A172 (cell line): ENCODE data around the gene CDK2AP2. TPM values are rescaled to one million over a fixed set of nuclear protein-coding genes. Genes with fewer than 3 reads are reported as not detected.
A peak's percentile ranks its signal among the peaks of the same experiment; 100 is the strongest.
"Not testable (repeated sequence)": the region's sequence is repeated elsewhere in the genome, so short reads cannot be mapped to it uniquely, and the experiment has no call there.

Experiments
- DNase-seq: peaks from one replicate; pipeline ENCODE4 v3.0.0-alpha.2; 2015; ENCODE audit warnings: low spot score
- total RNA-seq: library from RNA; depleted of rRNA; stranded (reverse); fragments of >200 nt; shearing (Covaris generic); gene quantifications from 2 replicates; pipeline ENCODE4 v1.2.3, GENCODE V29; 2014; rRNA removed

CDK2AP2 gene
- total RNA-seq, result 48.4 and 50.9 TPM in 2 replicates

- DNase-seq, result peak; percentile 98
Observed at GRCh38 chr11:67507864-67508485, at the start of gene CDK2AP2. CDK2AP2 (minus strand) TSS chr11:67508162; CDS start chr11:67508082, 80 bp downstream.

- no peak for DNase-seq
Observed at GRCh38 chr11:67556244-67556643, 48.3 kb upstream of the CDK2AP2 start.

GRCh38 chr11:67551697-67552096, 43.7 kb upstream of the CDK2AP2 start:
- not testable (repeated sequence) for DNase-seq

GRCh38 chr11:67551127-67551526, 43.2 kb upstream of the CDK2AP2 start:
- DNase-seq, result no peak

- DNase-seq, result no peak
Observed at GRCh38 chr11:67548555-67549110, 40.7 kb upstream of the CDK2AP2 start.

GRCh38 chr11:67548112-67548511, 40.1 kb upstream of the CDK2AP2 start:
- not testable (repeated sequence) for DNase-seq

GRCh38 chr11:67545280-67545679, 37.3 kb upstream of the CDK2AP2 start:
- DNase-seq, result no peak

GRCh38 chr11:67544616-67545242, 36.8 kb upstream of the CDK2AP2 start:
- peak; percentile 69 for DNase-seq

- DNase-seq, result no peak
Observed at GRCh38 chr11:67543585-67543984, 35.6 kb upstream of the CDK2AP2 start.

- no peak for DNase-seq
Observed at GRCh38 chr11:67542971-67543370, 35.0 kb upstream of the CDK2AP2 start.

GRCh38 chr11:67542169-67542568, 34.2 kb upstream of the CDK2AP2 start:
- no peak for DNase-seq

- DNase-seq, result no peak
Observed at GRCh38 chr11:67541198-67541597, 33.2 kb upstream of the CDK2AP2 start.

- no peak for DNase-seq
Observed at GRCh38 chr11:67539550-67539949, 31.6 kb upstream of the CDK2AP2 start.

- DNase-seq, result no peak
Observed at GRCh38 chr11:67538823-67539505, 31.0 kb upstream of the CDK2AP2 start.

- no peak for DNase-seq
Observed at GRCh38 chr11:67538306-67538705, 30.3 kb upstream of the CDK2AP2 start.

GRCh38 chr11:67535561-67535960, 27.6 kb upstream of the CDK2AP2 start:
- DNase-seq, result no peak

GRCh38 chr11:67534070-67534679, 26.2 kb upstream of the CDK2AP2 start:
- no peak for DNase-seq

- DNase-seq, result no peak
Observed at GRCh38 chr11:67532889-67533288, 24.9 kb upstream of the CDK2AP2 start.

GRCh38 chr11:67530282-67530592, 22.3 kb upstream of the CDK2AP2 start:
- DNase-seq, result no peak

- no peak for DNase-seq
Observed at GRCh38 chr11:67528376-67528775, 20.4 kb upstream of the CDK2AP2 start.

GRCh38 chr11:67525275-67525976, 17.5 kb upstream of the CDK2AP2 start:
- no peak for DNase-seq

GRCh38 chr11:67524480-67524808, 16.5 kb upstream of the CDK2AP2 start:
- no peak for DNase-seq
